ENCODE results near the gene LSM14B. TPM values are rescaled to one million over a fixed set of nuclear protein-coding genes. Genes with fewer than 3 reads are reported as not detected.

LSM14B gene
- total RNA-seq, 4 donors from 2014 or later, result 23.6 to 38.4 (median 35.3) TPM

DNA sequence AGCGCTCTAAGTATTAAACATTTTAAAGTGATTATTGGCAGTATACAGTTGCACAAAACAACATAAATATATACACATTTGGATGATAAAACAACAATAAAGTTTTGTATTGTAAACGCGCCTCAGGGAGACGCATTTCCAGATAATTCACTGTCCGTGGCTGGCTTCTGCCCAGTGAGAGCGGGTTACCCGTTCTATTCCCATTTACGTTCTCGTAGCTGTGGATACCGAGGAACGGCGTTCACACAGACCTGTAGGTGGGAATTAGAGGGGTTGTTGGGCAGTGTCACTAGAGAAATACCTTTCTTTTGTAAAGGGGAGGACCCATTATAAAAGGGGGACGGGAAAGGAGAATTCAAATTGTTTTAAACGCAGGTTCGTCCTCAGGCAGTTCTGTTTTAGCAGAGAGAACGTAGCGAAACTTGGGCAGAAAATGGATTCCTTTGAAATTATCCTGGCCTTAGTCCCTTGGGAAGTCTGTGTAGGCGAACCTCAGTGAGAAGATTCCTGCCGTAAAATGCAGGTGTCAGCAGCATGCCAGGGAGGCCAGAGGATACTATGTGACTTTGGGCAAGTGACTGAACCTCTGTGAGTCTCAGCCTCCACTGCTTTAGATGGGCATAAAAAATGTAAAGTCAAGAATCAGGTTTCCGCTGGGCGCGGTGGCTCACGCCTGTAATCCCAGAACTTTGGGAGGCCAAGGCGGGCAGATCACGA lies 61.3 kb downstream of the LSM14B start:
- TF ChIP-seq POLR2AphosphoS5 (IDR thresholded peaks at IDR 0.05), result no peak
- TF ChIP-seq POLR2A (IDR thresholded peaks at IDR 0.05), result no peak
- TF ChIP-seq, protein P1, sequence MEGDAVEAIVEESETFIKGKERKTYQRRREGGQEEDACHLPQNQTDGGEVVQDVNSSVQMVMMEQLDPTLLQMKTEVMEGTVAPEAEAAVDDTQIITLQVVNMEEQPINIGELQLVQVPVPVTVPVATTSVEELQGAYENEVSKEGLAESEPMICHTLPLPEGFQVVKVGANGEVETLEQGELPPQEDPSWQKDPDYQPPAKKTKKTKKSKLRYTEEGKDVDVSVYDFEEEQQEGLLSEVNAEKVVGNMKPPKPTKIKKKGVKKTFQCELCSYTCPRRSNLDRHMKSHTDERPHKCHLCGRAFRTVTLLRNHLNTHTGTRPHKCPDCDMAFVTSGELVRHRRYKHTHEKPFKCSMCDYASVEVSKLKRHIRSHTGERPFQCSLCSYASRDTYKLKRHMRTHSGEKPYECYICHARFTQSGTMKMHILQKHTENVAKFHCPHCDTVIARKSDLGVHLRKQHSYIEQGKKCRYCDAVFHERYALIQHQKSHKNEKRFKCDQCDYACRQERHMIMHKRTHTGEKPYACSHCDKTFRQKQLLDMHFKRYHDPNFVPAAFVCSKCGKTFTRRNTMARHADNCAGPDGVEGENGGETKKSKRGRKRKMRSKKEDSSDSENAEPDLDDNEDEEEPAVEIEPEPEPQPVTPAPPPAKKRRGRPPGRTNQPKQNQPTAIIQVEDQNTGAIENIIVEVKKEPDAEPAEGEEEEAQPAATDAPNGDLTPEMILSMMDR (IDR thresholded peaks at IDR 0.05), result no peak
- TF ChIP-seq EP300 (IDR thresholded peaks at IDR 0.05), result no peak
- Histone ChIP-seq H3K9me3 (no peaks in the 10 kb centered on the region), H3K27ac (peak overlapping the region; percentile 91 to 99 (median 94)), H3K4me1 (peaks cover 0 to 50% (median 7%) of the 10 kb centered on the region in 3 donors), H3K4me3 (peak overlapping the region; percentile 88 to 92), H3K36me3 (peaks cover 0 to 17% of the 10 kb centered on the region in 2 donors), H3K27me3 (no peaks in the 10 kb centered on the region)
- WGBS, 2 donors (ENCODE audit: low coverage in 1 of 2), result 21 to 27% methylated on average over 23 of the region's 25 CpGs
- no peak for ATAC-seq

Other genes with a start within 250 kb of the LSM14B start
- gene TAF4, start 56.6 kb upstream of the LSM14B start, total RNA-seq, result 10 to 100 TPM in 3 of 4 donors, 1 to 10 TPM in 1; 7.6 to 19.9 (median 15.5) TPM
- 100 to 1,000 TPM; 253 to 352 (median 303) TPM for gene PSMA7, start 20.9 kb downstream of the LSM14B start, total RNA-seq
- gene SS18L1, start 21.3 kb downstream of the LSM14B start, total RNA-seq, result 10 to 100 TPM in 2 of 4 donors, 1 to 10 TPM in 2; 6.8 to 12.3 (median 11.1) TPM
- 10 to 100 TPM; 23.7 to 31.3 (median 30.2) TPM for gene MTG2, start 60.6 kb downstream of the LSM14B start, total RNA-seq
- gene HRH3, start 97.8 kb downstream of the LSM14B start, total RNA-seq, result not detected
- 10 to 100 TPM; 36.6 to 57.3 (median 46.7) TPM for gene OSBPL2, start 116.0 kb downstream of the LSM14B start, total RNA-seq
- 100 to 1,000 TPM; 131 to 182 (median 151) TPM for gene ADRM1, start 180.5 kb downstream of the LSM14B start, total RNA-seq
- 100 to 1,000 TPM in 3 of 4 donors, 10 to 100 TPM in 1; 58.6 to 259 (median 172) TPM for gene LAMA5, start 244.8 kb downstream of the LSM14B start, total RNA-seq